COR-L47 (cell line): ENCODE data around the gene SRP54.
"Not testable (repeated sequence)": the region's sequence is repeated elsewhere in the genome, so short reads cannot be mapped to it uniquely, and the experiment has no call there.

Source experiments
- DNase-seq: peaks from one replicate; lab custom pipeline; 2025; lab: John Stamatoyannopoulos, UW

SRP54 gene

GRCh38 chr14:34983786-34984185 is 994 bp downstream of the SRP54 start:
- DNase-seq = no peak

- DNase-seq = no peak
Observed at GRCh38 chr14:34985740-34986139, 2.9 kb downstream of the SRP54 start.

DNA sequence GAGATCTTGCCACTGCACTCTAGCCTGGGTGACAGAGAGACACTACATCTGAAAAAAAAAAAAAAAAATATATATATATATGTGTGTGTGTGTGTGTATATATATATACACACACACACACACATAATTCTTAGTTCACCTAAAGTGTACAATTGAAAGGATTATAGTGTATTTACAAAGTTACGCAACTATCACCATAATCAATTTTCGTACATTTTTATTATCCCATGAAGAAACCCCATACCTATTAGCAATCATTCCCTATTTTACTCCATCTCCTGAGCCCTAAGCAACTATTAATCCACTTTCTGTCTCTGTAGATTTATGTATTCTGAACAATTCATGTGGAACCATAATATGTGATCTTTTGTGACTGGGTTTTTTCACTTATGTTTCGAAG is 4.4 kb downstream of the SRP54 start:
- no peak for DNase-seq

- no peak for DNase-seq
Observed at GRCh38 chr14:34989762-34990161, 7.0 kb downstream of the SRP54 start.

DNA sequence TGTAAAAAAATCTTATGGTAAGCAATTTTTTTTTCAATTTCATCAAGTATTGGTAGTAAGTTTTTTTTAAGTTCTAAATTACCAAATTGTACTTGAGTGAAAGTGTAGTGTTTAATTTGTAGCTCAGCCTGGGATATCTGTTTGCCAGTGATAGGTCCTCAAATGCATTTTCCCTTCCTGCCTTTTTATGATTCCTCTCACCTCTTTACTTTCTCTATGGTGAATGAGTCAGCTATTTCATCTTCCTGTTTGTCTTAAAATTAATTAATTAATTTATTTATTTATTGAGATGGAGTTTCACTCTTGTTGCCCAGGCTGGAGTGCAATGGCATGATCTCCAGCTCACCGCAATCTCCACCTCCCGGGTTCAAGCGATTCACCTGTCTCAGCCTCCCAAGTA is 10.6 kb downstream of the SRP54 start:
- no peak for DNase-seq

DNA sequence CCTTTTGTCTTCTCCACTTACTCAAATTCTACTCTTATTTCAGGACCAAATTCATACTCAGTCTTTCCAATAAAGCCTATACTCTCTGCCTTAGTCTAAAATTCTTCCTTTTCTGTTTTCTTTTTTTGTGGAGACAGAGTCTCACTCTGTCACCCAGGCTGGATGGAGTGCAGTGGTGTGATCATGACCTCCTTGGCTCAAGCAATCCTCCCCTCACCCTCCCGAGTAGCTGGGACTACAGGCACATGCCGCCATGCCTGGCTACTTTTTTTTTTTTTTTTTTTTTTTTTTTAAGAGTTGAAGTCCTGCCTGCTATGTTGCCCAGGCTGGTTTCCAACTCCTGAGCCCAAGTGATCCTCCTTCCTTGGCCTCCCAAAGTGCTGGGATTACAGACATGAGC is 11.9 kb downstream of the SRP54 start:
- no peak for DNase-seq

GRCh38 chr14:34997762-34998161 is 15.0 kb downstream of the SRP54 start:
- peak; percentile 2 for DNase-seq

DNA sequence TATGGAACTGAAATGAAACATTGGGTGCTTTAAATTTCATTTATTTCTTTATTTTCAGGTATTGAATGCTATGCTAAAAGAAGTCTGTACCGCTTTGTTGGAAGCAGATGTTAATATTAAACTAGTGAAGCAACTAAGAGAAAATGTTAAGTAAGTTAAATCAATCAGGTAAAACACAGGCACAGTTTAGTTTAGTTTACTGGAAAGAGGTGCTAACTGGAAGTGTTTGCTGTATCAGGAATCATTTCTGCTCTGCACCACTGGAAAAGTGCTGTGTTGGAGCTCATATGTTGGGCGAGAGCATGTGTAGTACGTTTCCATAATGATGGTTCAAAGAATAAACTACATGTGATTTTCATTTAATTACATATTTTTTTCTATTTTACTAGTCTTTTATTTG is 16.7 kb downstream of the SRP54 start:
- DNase-seq = no peak

DNA sequence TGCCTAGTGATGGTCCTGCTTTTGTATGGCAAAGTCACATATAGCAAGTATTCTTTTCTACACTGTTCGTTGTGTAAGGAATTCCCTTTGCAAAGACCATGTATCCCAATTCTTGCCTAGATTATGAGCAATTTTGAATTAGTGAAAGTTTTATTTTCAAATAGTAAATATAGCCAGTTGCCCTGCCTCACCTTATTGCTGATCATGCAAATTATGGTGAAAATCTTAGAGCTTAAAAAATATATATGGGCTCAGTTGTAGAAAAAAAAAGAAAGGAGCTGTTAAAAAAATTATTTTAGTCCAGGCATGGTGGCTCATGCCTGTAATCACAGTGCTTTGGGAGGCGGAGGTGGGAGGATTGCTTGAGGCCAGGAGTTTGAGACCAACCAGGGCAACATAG is 18.8 kb downstream of the SRP54 start:
- no peak for DNase-seq

DNA sequence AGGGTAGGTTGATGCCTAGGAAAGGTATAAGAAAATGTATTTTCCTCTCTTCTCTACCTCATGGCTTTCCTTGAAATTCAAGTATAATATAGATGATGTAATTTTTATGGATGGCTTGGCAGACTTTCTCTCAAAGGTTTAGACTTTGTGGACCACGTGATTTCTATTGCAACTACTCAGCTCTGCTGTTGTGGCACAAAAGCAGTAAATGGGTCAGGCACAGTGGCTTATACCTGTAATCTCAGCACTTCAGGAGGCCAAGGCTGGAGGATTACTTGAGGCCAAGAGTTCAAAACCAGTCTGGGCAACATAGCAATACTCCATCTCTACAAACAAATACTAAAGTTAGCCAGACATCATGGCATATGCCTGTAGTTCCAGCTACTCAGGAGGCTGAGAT is 22.0 kb downstream of the SRP54 start:
- DNase-seq = no peak

DNA sequence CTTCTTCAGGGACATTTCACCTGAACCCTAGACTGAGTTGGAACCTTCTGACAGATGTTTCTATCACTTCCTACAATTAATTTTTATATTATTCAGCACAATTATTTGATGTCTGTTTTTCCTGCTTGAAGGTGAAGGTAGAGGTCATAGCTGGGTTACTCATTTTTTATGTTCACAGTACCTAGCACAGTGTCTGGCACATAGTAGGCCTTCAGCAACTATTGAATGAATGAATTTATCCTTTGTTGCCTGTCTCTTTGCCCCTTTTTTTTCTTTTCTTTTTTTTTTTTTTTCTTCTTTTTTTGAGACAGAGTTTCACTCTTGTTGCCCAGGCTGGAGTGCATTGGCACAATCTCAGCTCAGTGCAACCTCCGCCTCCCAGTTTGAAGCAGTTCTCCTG is 33.8 kb downstream of the SRP54 start:
- no peak for DNase-seq

- no peak for DNase-seq
Observed at GRCh38 chr14:35020713-35021112, 37.9 kb downstream of the SRP54 start.

DNA sequence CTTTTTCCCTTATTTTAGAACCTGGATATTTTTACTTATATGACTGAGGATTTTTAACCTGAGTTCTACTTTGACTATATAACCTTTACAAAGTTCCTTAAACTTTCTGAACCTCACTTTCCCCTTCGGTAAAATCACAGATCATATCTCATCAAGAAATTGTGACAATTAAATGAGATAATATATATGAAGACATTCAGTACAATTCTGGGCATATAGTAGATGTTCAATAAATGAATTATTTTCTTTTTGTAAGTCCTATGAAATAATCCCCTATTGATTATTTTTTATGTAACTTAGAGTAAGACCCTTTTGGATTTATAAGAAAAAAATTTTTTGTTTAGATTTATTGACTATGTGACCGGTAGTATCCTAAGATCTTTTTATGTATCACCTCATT is 45.6 kb downstream of the SRP54 start:
- no peak for DNase-seq

- DNase-seq = no peak
Observed at GRCh38 chr14:35032562-35032961, 49.8 kb downstream of the SRP54 start.

DNA sequence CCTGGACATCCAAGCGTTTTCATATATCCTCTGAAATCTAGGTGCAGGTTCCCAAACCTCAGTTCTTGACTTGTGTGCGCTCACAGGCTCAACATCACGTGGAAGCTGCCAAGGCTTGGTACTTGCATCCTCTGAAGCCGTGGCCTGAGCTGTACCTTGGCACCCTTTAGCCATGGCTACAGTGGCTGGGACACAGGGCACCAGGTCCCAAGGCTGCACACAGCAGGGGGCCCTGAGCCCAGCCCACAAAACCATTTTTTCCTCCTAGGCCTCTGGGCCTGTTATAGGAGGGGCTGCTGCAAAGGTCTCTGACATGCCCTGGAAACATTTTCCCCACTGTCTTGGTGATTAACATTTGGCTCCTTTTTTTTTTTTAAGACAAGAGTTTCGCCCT is 51.6 kb downstream of the SRP54 start:
- DNase-seq = no peak

GRCh38 chr14:35034944-35035554 is 52.3 kb downstream of the SRP54 start:
- DNase-seq = not testable (repeated sequence)

DNA sequence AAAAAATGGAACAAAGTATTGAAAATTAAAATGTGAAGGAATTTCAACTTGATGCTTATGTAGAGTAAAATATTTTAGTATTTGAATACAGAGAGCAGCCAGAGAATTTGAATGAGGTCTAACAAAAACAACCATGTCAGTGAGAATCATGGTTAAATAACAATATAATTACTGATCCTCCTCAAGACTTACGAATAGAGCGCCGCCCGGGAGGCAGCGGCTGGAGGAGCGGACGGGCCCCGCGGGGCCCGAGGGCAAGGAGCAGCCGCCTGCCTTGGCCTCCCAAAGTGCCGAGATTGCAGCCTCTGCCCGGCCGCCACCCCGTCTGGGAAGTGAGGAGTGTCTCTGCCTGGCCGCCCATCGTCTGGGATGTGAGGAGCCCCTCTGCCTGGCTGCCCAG is 55.5 kb downstream of the SRP54 start:
- DNase-seq = not testable (repeated sequence)

GRCh38 chr14:35042632-35043031 is 59.8 kb downstream of the SRP54 start:
- no peak for DNase-seq

DNA sequence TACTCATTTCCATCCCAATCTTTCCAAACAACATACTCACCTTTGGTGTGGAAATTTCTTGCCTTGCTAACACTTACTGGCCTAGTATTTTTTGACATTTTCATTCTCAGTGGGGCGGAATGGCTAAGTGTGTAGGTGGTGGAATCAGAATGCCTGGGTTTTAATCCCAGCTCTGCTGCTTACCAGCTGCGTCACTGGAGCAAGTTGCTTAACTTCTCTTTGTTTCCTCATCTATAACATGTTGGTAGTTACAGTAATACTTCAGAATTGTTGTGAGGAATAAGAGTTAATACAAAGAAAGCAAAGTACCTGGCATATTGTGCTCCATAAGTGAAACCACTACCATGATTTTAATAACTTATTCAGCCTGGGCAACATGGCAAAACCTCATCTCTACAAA is 60.3 kb downstream of the SRP54 start:
- no peak for DNase-seq

GRCh38 chr14:35044939-35045797 is 62.4 kb downstream of the SRP54 start:
- DNase-seq = no peak

DNA sequence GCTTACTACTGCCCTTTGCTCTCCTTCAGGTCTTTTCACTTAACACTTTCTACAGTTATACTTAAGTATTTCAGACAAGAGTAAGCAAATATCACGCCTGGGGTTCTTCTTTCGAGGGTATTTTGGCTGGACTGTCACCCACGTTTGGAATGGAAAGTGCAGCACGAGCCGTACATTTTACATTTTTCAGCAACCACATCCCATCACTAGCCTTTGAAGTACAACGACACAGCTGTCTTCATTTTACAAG is 62.9 kb downstream of the SRP54 start:
- DNase-seq = no peak

DNA sequence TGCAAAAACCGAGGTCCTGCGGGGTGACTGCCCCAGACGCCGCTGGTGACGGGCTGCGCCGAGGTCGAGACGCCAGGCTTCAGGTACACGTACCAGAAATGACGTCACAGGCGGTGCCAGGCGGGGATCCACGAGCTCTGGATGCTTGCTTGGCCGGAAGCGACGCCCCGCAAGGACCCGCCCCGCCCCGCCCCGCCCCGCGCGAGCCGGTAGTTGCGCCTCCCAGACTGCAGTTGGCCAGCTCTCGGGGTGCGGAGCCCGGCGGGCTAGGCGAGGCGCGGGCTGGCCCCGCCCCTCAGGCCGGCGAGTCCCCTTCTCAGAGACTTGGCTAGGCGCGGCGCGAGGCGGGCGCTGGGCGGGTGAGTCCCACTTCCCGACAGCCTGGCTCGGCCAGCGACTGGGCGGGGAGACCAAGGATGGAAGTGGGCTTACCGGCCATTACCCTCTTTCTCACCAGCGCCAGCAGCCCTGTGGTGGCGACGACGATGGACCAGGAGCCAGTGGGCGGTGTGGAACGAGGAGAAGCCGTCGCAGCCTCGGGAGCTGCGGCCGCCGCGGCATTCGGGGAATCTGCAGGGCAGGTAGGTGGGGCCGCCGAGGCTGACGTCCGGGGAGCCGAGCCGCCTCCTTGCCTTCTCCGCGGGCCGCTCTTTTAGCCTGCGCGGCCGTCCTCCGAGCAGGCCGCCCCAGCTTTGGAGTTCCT is 63.4 kb downstream of the SRP54 start, which contains the start of gene FAM177A1:
Gene FAM177A1, plus strand, starts transcription at position 225 of the 703 bp plus-strand sequence. Its CDS starts 192 bp downstream, at position 417.
- peak; percentile 97 for DNase-seq
